ENCODE results near the gene TRMU.

Gene TRMU

GRCh38 chr22:46355996-46356471, 20.5 kb downstream of the TRMU start:
- no peak for DNase-seq (ENCODE audit: low read depth)

DNA sequence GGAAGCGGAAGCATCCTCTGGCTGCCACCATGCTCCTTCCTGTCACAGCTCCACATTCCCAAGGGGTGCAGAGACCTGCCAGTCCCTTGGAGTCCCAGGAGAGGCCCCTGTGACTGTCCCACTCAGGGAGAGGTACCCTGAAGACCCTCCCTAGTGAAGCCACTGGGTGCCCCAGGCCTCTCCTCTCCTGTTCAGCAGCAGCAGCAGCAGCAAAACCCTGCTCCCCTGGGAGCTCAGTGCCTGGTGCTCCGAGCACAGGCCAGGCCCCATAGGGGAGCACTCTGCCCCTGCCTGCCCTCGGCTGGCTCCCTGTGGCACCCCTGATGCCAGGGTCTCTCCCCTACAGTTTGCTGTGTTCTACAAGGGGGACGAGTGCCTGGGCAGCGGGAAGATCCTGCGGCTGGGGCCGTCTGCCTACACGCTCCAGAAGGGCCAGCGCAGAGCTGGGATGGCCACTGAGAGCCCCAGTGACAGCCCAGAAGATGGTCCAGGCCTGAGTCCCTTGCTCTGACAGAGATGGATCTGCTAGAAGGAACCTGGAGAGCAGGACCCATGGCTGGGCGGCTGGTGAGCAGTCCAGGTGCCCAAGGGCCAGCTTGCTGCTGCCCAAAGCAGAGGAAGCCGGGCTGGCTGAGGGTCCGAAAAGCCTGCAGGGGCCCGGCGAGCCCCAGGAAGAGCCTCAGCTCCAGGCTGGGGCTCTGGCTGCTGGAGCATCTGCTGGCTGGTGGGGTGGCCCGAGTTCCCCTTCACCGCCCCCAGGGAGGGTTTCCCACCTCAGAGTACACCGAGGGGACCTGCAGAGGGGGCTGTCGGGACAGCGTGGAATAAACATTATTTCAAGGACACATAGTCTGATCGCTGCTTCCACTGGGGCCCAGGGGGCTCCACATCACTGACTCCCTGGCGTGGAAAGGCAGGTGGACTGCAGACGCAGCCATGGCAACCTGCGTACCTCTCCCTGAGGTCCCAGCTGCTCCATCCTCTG, 21.3 kb downstream of the TRMU start:
- DNase-seq (ENCODE audit: low read depth), result no peak

GRCh38 chr22:46357711-46358520, 22.4 kb downstream of the TRMU start:
- no peak for DNase-seq (ENCODE audit: low read depth)

GRCh38 chr22:46358766-46359165, 23.3 kb downstream of the TRMU start:
- DNase-seq (ENCODE audit: low read depth), result no peak

DNA sequence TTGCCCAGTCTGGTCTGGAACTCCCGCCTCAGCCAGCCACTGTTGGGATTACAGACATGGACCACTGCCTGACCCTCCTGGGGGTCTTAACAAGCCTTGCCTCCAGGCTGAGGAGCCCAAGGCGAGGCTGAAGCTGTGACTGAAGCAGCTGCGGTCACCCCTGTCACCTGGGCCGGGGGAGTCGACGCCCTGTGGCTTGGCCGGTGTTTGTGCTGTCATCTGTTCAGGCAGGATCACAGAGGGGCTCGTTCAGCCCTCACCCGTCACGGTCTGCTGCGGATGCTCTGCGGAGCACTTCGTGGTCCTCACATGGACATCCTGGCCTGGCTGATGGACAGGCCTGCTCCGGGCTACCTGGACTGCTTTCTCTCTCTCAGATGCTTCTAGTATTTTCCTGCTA, 23.8 kb downstream of the TRMU start:
- no peak for DNase-seq (ENCODE audit: low read depth)

DNA sequence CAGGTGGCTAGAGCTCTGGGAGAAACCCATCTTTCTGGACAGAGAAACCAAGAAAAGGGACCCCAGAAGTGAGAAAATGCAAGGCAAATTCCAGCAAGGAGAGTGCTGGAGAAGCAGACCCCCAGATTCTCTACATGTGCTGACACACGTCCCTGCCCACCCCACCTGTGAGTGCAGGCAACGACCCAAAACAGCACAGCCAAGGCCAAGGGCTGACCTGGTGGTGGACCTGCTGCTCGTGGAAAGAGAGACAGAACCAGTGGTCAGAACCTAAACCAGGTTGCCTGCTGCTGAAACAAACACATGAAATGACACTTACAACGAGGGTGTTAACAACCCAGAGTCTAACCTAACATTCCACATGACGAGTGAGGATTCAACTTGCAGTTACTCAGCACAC, 24.6 kb downstream of the TRMU start:
- DNase-seq (ENCODE audit: low read depth), result no peak

DNA sequence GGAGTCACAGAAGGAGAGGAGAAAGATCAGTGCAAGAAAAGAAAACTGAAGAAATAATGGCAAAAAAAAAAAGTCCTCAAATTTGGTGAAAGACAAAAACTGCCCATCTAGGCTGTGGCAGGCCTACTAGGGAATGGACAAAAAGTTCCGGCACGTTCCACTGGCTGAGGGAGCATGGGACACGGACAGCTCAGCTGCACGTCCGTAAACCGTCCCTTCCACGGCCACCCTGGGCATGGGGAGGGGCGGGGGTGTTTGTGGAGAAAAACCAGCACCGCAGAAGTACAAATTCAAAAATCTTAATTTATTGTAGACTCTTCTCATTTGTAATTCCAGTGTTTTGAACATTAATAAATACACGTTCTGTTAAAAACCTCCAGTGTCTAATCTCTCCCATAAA, 25.4 kb downstream of the TRMU start:
- DNase-seq (ENCODE audit: low read depth), result no peak

- no peak for DNase-seq (ENCODE audit: low read depth)
These were observed 26.3 kb downstream of the TRMU start for GRCh38 chr22:46361826-46362202.

GRCh38 chr22:46362203-46362933, 26.9 kb downstream of the TRMU start:
- DNase-seq (ENCODE audit: low read depth), result no peak

DNA sequence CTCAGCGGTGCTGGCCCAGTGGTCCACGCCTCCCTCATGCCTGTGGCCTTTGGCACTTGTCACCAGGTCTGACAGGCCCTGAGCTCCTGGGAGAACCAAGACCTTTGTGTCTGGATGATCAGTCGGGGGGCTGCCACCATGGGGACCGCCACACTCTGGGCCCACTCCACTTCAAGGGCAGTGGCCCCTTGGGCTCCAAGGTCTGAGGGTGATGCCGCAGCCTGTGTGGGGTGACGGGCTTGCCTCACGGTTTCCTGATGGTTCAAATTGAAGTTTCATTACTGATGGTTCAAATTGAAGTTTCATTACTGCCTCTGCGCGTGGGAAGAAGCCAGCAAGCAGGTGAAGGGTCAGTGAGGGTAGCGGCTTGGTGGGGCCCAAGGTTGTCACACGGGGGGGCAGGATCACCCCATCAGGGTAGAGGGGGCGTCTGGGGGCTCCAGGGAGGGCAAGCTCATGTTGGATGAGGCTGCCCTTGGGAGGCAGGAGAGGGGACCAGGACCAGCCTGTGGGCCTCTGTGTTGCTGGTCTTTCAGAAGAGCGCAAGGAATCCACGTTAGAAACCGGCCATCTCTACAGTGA, 27.5 kb downstream of the TRMU start:
- DNase-seq (ENCODE audit: low read depth), result no peak

GRCh38 chr22:46363611-46364321, 28.3 kb downstream of the TRMU start:
- no peak for DNase-seq (ENCODE audit: low read depth)

DNA sequence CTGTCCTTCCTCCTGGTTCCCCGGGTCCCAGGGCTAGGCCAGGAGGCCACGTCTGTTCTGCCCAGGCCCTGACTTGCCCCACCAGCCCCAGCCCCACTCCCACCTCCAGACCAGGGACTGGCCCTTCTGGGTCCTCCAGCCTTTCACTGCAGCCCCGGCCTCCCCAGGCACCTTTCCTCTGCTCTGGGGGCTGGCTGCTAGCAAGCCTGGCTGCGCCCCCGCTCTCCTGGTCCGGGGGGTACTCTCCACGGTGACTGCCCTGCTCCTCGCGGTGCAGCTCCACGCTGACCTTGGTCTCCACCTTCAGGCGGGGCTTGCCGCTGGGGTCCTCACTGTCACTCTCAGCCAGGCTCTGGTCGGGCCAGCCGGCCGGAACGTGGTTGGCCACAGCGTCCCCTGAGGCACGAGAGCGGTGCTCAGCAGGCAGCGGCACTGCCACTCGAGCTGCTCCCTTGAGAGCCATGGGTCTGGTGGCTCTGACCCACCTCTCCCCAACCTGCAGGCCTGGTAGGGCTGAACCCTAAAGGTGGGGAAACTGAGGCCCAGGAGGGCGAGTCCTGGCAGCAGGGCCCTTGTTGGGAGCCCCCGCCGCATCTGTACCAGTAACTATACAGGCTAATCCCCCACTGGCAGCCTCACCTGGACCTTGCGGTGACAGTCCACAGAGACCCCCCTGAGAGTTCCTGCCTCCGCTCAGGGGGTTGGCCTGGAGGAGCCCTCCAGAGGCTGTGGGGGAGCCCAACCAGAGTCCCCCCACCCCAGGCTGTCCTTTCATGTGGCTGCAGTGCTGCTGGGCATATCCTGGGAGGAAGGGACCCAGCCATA, 29.0 kb downstream of the TRMU start:
- DNase-seq (ENCODE audit: low read depth), result no peak

DNA sequence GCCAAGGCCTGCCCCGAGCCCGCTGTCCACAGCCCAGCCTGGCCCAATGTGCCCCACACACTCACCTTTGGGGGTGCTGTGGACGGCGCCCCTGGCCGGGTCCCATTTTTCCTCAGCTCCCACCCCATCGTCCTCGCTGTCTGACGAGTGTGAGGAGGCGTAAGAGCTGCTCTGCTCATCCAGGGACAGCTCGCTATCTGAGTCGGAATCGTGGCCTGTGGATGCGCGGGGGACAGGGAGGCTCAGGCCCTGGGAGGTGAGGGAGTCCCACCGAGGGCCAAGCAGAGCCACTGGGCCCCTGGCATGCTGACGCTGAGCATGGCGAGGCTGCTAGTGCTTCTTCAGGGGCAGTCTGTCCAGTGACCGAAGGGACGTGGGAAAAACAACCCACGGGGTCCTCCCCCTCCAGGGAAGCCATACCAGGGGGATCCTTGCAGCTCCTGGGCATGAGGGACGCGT, 29.7 kb downstream of the TRMU start:
- no peak for DNase-seq (ENCODE audit: low read depth)

DNA sequence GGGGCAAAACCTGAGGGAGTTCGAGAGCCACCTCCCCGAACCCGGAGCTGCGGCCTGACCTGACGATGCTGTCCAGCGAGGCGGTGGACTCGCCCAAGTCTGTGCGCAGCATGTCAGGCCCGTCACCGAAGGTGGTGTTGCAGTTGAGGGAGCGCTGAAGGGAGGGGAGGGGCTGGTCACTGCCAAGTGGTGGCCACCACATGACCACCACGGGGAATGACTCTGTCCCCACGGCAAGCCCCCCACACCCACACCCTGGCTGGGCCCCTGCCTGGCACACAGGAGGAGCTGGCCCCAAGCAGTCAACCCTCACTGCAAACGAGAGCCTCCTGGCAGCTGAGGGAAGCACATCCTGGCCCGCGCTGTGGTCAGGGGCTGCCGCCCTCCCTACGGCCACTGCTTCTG, 30.8 kb downstream of the TRMU start:
- no peak for DNase-seq (ENCODE audit: low read depth)

DNA sequence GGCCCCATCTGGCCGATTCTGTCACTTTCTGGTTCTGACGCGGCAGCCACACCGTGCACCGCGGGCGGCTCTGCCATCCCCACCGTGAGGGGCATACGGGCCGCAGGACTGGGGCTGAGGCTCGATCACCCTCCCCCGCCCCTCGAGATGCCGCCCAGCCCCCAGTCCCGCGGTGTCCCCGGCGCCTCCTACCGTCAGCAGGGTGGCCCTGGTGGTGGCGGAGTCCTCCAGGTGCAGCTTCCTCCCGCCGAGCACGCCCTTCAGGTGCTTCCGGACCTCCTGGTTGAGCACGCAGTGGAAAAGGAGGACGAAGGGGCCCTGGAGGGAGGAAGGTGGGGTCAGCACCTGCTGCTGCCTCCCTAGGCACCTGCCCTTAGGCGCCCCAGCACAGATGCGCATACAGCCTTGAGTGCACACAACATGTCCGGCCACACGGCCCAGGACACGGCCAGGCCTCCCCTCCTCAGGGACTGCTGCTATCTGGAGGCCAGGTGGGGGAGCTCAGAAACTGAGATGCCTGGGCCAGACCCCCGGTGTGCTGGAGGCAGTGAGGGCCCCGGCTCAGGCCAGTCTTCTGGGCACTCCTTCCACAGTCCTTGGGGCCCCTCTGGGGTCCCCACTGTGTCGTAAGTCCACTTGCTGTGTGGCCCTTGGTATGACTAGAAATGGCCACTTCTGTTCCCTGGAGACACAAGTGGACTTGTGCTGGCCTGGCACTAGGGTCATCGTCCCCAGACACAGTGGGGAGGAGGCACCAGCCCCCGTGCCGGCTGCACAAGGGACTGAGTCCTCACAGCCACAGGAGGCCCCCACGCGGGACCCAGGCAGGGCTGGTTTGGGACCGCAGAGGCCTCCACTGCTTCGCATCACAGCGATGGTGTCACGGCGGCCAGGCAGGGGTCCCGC, 31.5 kb downstream of the TRMU start:
- no peak for DNase-seq (ENCODE audit: low read depth)

- peak; percentile 41 for DNase-seq (ENCODE audit: low read depth)
These were observed 32.2 kb downstream of the TRMU start for GRCh38 chr22:46367707-46368191.

DNA sequence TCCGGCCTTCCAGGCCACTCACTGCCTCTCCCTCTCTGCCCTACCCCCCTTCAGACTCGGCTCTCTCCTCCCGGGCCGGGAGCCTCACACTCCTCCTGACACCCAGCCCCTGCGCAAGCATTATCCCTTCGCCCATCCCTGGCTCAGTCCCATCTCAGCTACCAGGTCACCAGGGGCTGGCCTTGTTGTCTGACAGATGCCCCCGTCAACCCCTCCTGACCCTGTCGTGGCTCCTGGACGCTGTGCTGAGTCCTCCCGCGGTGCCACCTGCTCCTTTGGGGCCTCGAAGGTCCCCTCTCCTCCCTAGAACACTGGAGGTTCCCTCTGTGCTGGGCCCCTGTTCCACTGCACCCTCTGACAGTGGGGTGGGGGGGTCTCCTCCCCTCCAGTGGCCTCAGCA, 32.9 kb downstream of the TRMU start:
- no peak for DNase-seq (ENCODE audit: low read depth)

GRCh38 chr22:46368871-46369715, 33.6 kb downstream of the TRMU start:
- no peak for DNase-seq (ENCODE audit: low read depth)

All from activated T-helper 1 cell treated with Interleukin-2 at 50 U/mL for 16 hours (primary cell).